Measurements from ENCODE around the gene MFSD1. TPM values are rescaled to one million over a fixed set of nuclear protein-coding genes. Genes with fewer than 3 reads are reported as not detected.

MFSD1 gene
- total and polyA plus RNA-seq, 2 of the 13 experiments (the other 11 are each of a cell fraction or from before 2014, with no cell fraction given), result 17.3 to 37.9 TPM

DNA sequence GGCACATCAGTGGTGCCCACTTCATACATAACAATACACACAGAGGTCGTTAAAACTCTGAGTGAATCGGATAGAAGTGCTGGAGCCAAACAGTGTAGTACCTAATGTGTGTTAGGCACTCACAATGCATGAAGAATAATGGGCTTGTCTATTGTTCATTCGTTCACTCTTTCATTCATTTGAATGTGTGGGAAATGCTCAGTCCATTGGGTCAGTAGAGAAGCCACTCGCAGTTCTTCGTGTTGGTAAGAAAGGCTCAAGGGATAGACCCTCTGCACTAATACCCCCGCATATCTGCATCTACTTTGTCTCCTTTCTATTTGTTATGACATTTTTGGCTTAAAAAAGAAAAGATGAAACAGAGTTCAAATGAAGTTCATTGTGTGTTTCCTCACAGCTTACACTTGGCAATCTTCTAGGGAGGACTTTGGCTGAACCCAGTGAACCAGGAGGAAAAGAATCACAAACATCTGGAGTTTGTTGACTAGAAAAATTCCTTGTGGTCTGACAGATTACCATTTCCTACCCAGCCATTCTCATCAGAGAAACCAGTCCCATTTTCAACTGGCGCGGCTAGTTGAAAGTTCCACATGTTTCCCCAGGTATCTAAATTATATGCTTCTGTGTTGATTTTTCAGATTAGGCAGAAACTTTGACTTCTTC is 32.8 kb upstream of the MFSD1 start (continued):
- TF ChIP-seq, protein P1, sequence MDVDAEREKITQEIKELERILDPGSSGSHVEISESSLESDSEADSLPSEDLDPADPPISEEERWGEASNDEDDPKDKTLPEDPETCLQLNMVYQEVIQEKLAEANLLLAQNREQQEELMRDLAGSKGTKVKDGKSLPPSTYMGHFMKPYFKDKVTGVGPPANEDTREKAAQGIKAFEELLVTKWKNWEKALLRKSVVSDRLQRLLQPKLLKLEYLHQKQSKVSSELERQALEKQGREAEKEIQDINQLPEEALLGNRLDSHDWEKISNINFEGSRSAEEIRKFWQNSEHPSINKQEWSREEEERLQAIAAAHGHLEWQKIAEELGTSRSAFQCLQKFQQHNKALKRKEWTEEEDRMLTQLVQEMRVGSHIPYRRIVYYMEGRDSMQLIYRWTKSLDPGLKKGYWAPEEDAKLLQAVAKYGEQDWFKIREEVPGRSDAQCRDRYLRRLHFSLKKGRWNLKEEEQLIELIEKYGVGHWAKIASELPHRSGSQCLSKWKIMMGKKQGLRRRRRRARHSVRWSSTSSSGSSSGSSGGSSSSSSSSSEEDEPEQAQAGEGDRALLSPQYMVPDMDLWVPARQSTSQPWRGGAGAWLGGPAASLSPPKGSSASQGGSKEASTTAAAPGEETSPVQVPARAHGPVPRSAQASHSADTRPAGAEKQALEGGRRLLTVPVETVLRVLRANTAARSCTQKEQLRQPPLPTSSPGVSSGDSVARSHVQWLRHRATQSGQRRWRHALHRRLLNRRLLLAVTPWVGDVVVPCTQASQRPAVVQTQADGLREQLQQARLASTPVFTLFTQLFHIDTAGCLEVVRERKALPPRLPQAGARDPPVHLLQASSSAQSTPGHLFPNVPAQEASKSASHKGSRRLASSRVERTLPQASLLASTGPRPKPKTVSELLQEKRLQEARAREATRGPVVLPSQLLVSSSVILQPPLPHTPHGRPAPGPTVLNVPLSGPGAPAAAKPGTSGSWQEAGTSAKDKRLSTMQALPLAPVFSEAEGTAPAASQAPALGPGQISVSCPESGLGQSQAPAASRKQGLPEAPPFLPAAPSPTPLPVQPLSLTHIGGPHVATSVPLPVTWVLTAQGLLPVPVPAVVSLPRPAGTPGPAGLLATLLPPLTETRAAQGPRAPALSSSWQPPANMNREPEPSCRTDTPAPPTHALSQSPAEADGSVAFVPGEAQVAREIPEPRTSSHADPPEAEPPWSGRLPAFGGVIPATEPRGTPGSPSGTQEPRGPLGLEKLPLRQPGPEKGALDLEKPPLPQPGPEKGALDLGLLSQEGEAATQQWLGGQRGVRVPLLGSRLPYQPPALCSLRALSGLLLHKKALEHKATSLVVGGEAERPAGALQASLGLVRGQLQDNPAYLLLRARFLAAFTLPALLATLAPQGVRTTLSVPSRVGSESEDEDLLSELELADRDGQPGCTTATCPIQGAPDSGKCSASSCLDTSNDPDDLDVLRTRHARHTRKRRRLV (CRISPR knock-in tag; IDR thresholded peaks at IDR 0.05), result no peak
- TF ChIP-seq ZNF280D (CRISPR knock-in tag; IDR thresholded peaks at IDR 0.05) (no peak), CCDC6 (CRISPR knock-in tag; IDR thresholded peaks at IDR 0.05) (no peak), ZNF740 (CRISPR knock-in tag; IDR thresholded peaks at IDR 0.05) (no peak), SP2 (CRISPR knock-in tag; IDR thresholded peaks at IDR 0.05) (no peak), ZNF33A (CRISPR knock-in tag; IDR thresholded peaks at IDR 0.05; ENCODE audit: borderline replicate concordance) (no peak)
- TF ChIP-seq, protein P2, sequence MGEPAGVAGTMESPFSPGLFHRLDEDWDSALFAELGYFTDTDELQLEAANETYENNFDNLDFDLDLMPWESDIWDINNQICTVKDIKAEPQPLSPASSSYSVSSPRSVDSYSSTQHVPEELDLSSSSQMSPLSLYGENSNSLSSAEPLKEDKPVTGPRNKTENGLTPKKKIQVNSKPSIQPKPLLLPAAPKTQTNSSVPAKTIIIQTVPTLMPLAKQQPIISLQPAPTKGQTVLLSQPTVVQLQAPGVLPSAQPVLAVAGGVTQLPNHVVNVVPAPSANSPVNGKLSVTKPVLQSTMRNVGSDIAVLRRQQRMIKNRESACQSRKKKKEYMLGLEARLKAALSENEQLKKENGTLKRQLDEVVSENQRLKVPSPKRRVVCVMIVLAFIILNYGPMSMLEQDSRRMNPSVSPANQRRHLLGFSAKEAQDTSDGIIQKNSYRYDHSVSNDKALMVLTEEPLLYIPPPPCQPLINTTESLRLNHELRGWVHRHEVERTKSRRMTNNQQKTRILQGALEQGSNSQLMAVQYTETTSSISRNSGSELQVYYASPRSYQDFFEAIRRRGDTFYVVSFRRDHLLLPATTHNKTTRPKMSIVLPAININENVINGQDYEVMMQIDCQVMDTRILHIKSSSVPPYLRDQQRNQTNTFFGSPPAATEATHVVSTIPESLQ (CRISPR knock-in tag; conservative IDR thresholded peaks at IDR 0.05), result no peak

Measured in HepG2 (cell line).